Coronary artery (tissue), 2 donors: ENCODE results near the gene ARHGAP10.
A peak's percentile ranks its signal among the peaks of the same experiment; 100 is the strongest.
"Not testable (repeated sequence)": the region's sequence is repeated elsewhere in the genome, so short reads cannot be mapped to it uniquely, and the experiment has no call there.

ENCODE experiments used
- DNase-seq: peaks from one replicate; pipeline ENCODE4 v3.0.0-alpha.2; 2017; ENCODE audit warnings: low spot score
- H3K27ac ChIP-seq, 2 donors: fragments of 200-600 bp; sonication (generic); one replicate each; pipeline ENCODE4 v1.5.1; 2016 to 2019
- H3K4me3 ChIP-seq: fragments of 200-600 bp; sonication (generic); 2 replicates; pipeline ENCODE4 v1.5.1; 2016; ENCODE audit warnings: mild to moderate bottlenecking, moderate library complexity
- CTCF ChIP-seq: fragments of 200-600 bp; sonication (generic); IDR thresholded peaks from one replicate; pipeline ENCODE4 v1.5.1; 2019; ENCODE audit warnings: antibody characterized with exemption

The ARHGAP10 gene

DNA sequence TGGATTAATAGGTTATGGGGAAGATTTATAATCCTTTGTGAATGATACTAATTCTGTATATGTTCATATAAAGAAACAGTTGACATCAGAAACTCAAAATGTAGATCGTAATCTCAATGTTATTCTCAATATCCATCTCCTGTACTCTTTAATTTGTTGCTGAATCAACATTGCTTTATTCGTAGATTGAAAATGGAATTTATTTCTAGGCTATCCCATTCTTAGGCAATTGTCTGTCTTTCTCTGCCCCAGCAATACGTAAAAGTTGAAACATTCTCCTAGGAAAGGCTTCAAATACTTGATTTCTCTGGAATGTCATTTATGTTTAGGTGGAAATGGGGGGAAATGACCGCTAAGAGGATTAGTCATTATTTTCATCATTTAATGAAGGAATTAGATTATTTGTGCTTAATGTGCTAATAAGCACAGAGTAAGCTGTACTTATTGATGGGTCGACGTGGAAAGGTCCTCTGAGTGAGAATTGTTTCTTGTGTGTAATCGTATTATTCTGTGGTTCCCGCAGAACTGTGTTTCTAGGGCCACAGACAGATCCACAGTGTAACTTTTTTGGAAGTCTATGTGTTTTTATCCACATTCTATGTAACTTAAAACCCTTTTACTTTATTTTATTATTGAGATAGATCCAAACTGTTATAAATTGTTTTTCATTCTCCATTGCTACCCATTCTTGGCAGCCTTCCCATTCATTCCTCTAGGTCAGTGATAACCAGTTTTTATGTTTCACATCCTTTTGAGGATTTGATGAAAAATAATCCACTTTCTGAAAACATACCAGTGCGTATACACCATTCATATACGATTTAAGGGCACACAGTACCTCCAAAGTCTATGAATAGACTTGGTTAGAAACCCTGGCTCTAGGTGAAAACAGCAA, 262.9 kb downstream of the ARHGAP10 start:
- no peak overlapping the region for H3K4me3 ChIP-seq
- no peak for TF ChIP-seq CTCF
- H3K27ac ChIP-seq = no peak overlapping the region
- DNase-seq = no peak

DNA sequence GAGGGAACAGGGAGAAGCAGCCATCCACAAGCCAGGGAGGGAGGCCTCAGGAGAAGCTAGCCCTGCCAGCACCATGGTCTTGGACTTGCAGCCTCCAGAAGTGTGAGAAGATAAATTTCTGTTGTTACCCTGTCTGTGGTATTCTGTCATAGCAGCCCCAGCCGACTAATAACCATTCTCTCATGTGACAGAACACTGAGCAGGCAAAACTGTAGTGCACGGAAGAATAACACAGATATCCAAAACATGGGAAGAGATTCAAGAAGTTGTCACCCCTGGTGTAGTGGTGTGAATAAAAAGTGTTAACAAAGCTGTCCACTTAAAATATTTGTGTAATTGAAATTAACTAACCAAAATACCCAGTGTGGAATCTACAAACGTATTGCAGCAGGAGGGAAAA, 265.0 kb downstream of the ARHGAP10 start:
- H3K4me3 ChIP-seq = no peak overlapping the region
- H3K27ac ChIP-seq = no peak overlapping the region
- DNase-seq = no peak
- no peak for TF ChIP-seq CTCF

- DNase-seq, H3K27ac ChIP-seq, H3K4me3 ChIP-seq: not testable (repeated sequence)
Observed at GRCh38 chr4:148000038-148000437, 268.1 kb downstream of the ARHGAP10 start.

- Histone ChIP-seq H3K4me3 (no peak overlapping the region), H3K27ac (no peak overlapping the region)
- TF ChIP-seq CTCF = no peak
- no peak for DNase-seq
Observed at GRCh38 chr4:148004228-148004857, 272.5 kb downstream of the ARHGAP10 start.

DNA sequence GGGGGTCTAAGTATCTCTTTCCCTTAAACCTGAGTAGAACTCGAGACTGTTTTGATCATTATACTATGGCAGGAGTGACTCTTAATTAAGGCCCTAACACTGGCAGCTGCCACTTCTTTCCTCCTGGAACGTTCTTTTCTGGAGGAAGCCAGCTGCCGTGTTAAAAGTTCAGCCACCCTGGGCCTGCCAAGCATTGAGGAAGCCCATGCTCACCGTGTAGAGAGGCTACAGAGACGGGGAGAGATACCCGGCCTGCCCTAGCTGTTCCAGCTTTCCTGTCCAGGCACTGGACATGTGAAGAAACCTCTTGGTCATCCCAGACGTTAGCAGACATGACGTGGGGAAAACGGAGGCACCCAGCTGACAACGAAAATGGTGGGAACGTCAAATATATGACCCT, 274.1 kb downstream of the ARHGAP10 start:
- no peak overlapping the region for H3K27ac ChIP-seq
- TF ChIP-seq CTCF = no peak
- no peak for DNase-seq

GRCh38 chr4:148007314-148007760, 275.4 kb downstream of the ARHGAP10 start:
- H3K27ac ChIP-seq = peak overlapping the region in 1 of 2 donors; percentile 42
- H3K4me3 ChIP-seq = peak overlapping the region; percentile 18
- no peak for DNase-seq
- TF ChIP-seq CTCF = no peak

More for the DNA sequence above, 274.1 kb downstream of the ARHGAP10 start:
- H3K4me3 ChIP-seq = no peak overlapping the region

GRCh38 chr4:148007792-148008191, 275.9 kb downstream of the ARHGAP10 start:
- Histone ChIP-seq H3K4me3 (peak overlapping the region; percentile 18), H3K27ac (peak overlapping the region in 1 of 2 donors; percentile 42)
- DNase-seq = no peak
- TF ChIP-seq CTCF = no peak
